K562 (cell line): ENCODE results near the gene SRRM4. TPM values are rescaled to one million over a fixed set of nuclear protein-coding genes. Genes with fewer than 3 reads are reported as not detected.

Experiments used
- ATAC-seq: fragments of 200-7000 bp; cut with Tn5 transposase; 3 replicates; pipeline ENCODE4 v1.9.1; 2020; ENCODE audit warnings: moderate library complexity
- BruUV-seq: library from RNA; stranded (reverse); fragments of 400-500 nt; replicated peaks from 2 replicates; lab custom pipeline; 2021; lab: Mats Ljungman, UMichigan
- CTCF ChIA-PET: fragments of 300-600 bp; formaldehyde crosslinking; extraction: SDS; loops from one replicate; lab custom pipeline; 2021; ENCODE audit warnings: low intra/inter-chr PET ratio; lab: Yijun Ruan, JAX
- POLR2A ChIA-PET: fragments of 300-600, 350-650 bp; sonication (Branson Sonifier 250); formaldehyde crosslinking; extraction: SDS; loops from one replicate; lab custom pipeline; 2021; ENCODE audit warnings: antibody characterized with exemption, inconsistent platforms; lab: Yijun Ruan, JAX
- DNase-seq, 4 experiments: peaks; one replicate each; pipeline versions ENCODE4 v3.0.0 to v3.0.0-alpha.2; 2011 to 2018; ENCODE audit warnings: low spot score in 3 of 4, mixed read lengths in 3 of 4; ENCODE audit errors: extremely low read depth in 1 of 4
- FAIRE-seq: peaks from 2 replicates; lab custom pipeline; 2011; peaks lifted over from hg19 to GRCh38; lab: Jason Lieb, UNC
- H2AFZ ChIP-seq: 2 replicates; pipeline ENCODE4 v1.6.0; 2011; ENCODE audit warnings: low read depth, low read length, control low read depth, inconsistent platforms
- H3K27ac ChIP-seq: fragments of 200-600 bp; 3 replicates; pipeline ENCODE4 v1.8.0; 2011; ENCODE audit warnings: low read depth, mild to moderate bottlenecking, control low read depth, inconsistent platforms, low read length, moderate library complexity, mixed read lengths; ENCODE audit errors: extremely low read depth
- H3K27me3 ChIP-seq, 2 experiments: fragments of 300-600 bp in 1 of 2; 2 replicates in 1 of 2; 3 replicates in 1 of 2; pipeline versions ENCODE4 v1.6.0 to v1.8.0; 2011; ENCODE audit warnings: inconsistent platforms in 2 of 2, low read length in 2 of 2, mild to moderate bottlenecking in 1 of 2, mixed read lengths in 1 of 2, moderate library complexity in 1 of 2; ENCODE audit not compliant: control insufficient read depth in 2 of 2, insufficient read depth in 2 of 2
- H3K36me3 ChIP-seq: fragments of 300-600 bp; 3 replicates; pipeline ENCODE4 v1.8.0; 2011; ENCODE audit warnings: mild to moderate bottlenecking, low read length, inconsistent platforms; ENCODE audit not compliant: control insufficient read depth, insufficient read depth
- H3K4me1 ChIP-seq, 2 experiments: fragments of 200-600 bp in 1 of 2; replicated peaks in 1 of 2; 2 replicates in 1 of 2; 3 replicates in 1 of 2; pipeline versions ENCODE4 v1.5.1 to v1.8.0; 2011; ENCODE audit warnings: inconsistent platforms in 2 of 2, low read length in 2 of 2, mild to moderate bottlenecking in 1 of 2, mixed read lengths in 1 of 2, moderate library complexity in 1 of 2; ENCODE audit not compliant: control insufficient read depth in 2 of 2, insufficient read depth in 2 of 2
- H3K4me2 ChIP-seq: 2 replicates; pipeline ENCODE4 v1.6.1; 2011; ENCODE audit warnings: low read length, control low read depth, inconsistent platforms, mixed read lengths; ENCODE audit not compliant: insufficient read depth
- H3K4me3 ChIP-seq: fragments of 200-600 bp; sonication (generic), shearing (Covaris generic); 2 replicates; pipeline ENCODE4 v1.5.1; 2016; ENCODE audit warnings: control low read depth, inconsistent platforms
- H3K79me2 ChIP-seq: fragments of 200-600 bp; 3 replicates; pipeline ENCODE4 v1.8.0; 2011; ENCODE audit warnings: low read length, inconsistent platforms; ENCODE audit not compliant: control insufficient read depth, insufficient read depth
- H3K9ac ChIP-seq, 2 experiments: 2 replicates each; pipeline versions ENCODE4 v1.6.0 to v1.6.1; 2011; ENCODE audit warnings: low read depth in 2 of 2, low read length in 2 of 2, control low read depth in 1 of 2, inconsistent platforms in 1 of 2, mild to moderate bottlenecking in 1 of 2, mixed read lengths in 1 of 2; ENCODE audit not compliant: insufficient read depth in 1 of 2
- H3K9me1 ChIP-seq: one replicate; pipeline ENCODE4 v1.6.0; 2011; ENCODE audit warnings: inconsistent platforms, mild to moderate bottlenecking, low read length, moderate library complexity; ENCODE audit not compliant: control insufficient read depth, insufficient read depth
- H3K9me3 ChIP-seq: replicated peaks from 2 replicates; pipeline ENCODE4 v1.5.1; 2011; ENCODE audit warnings: low read depth, low read length, inconsistent platforms; ENCODE audit not compliant: control insufficient read depth, insufficient read depth
- H4K20me1 ChIP-seq: replicated peaks from 2 replicates; pipeline ENCODE4 v1.6.1; 2011; ENCODE audit warnings: low read length, inconsistent platforms, mixed read lengths; ENCODE audit not compliant: control insufficient read depth, insufficient read depth
- ARID1B ChIP-seq: fragments of 450-650 bp; IDR thresholded peaks from 2 replicates; pipeline ENCODE4 v1.6.1; 2016; ENCODE audit warnings: antibody characterized with exemption, mild to moderate bottlenecking, inconsistent platforms
- CCAR2 ChIP-seq: fragments of 200-400 bp; formaldehyde crosslinking; IDR thresholded peaks from 2 replicates; pipeline ENCODE4 v1.6.1; 2017; ENCODE audit warnings: mild to moderate bottlenecking, low read depth, low read length
- CTCF ChIP-seq, 3 experiments: IDR thresholded peaks in 2 of 3; conservative IDR thresholded peaks in 1 of 3; 2 replicates each; pipeline ENCODE4 v1.5.1; 2011 to 2012; ENCODE audit warnings: low read length in 3 of 3, mild to moderate bottlenecking in 3 of 3, control low read depth in 2 of 3, improper control_type of control experiment in 1 of 3, inconsistent platforms in 1 of 3, low read depth in 1 of 3, mixed read lengths in 1 of 3, moderate library complexity in 1 of 3; ENCODE audit not compliant: insufficient read depth in 2 of 3
- ESRRA ChIP-seq: fragments of 450-650 bp; IDR thresholded peaks from 2 replicates; pipeline ENCODE4 v1.6.1; 2014; ENCODE audit warnings: low read depth, mild to moderate bottlenecking, moderate library complexity, borderline replicate concordance
- RFX7 ChIP-seq: fragments of 250-450 bp; sonication (Bioruptor Pico); IDR thresholded peaks from 2 replicates; pipeline ENCODE4 v1.5.1; 2021; ENCODE audit warnings: mild to moderate bottlenecking
- ZFP1 ChIP-seq: fragments of 450-650 bp; formaldehyde crosslinking; IDR thresholded peaks from 2 replicates; pipeline ENCODE4 v1.4.0; 2020; ENCODE audit warnings: mild to moderate bottlenecking, mixed read lengths
- ZKSCAN8 ChIP-seq: fragments of 200-800 bp; sonication (Bioruptor generic); IDR thresholded peaks from 2 replicates; pipeline ENCODE4 v1.6.1; 2016; ENCODE audit warnings: missing genetic modification characterization, missing compliant biosample characterization
- ZNF316 ChIP-seq: fragments of 450-650 bp; IDR thresholded peaks from 2 replicates; pipeline ENCODE4 v1.6.1; 2016
- ZNF668 ChIP-seq: fragments of 250-450 bp; sonication (Bioruptor Pico); IDR thresholded peaks from 2 replicates; pipeline ENCODE4 v1.8.0; 2022; ENCODE audit warnings: mild to moderate bottlenecking, inconsistent platforms
- WGBS: fragments of 100-300 bp; shearing (Covaris generic); methylation state at CpG from one replicate; pipeline ENCODE4 v1.1.6; 2016; ENCODE audit warnings: low coverage, mixed read lengths; ENCODE audit not compliant: insufficient coverage; ENCODE audit errors: missing lambda C conversion rate; 5-methylcytosine and 5-hydroxymethylcytosine counted together
- in situ Hi-C: fragments of 300-500 bp; cut with MboI; formaldehyde crosslinking; loops from 4 replicates; pipeline ENCODE4 v1.15.0; 2018; ENCODE audit warnings: inconsistent platforms, mixed read lengths
- intact Hi-C: fragments of 100-400 bp; cut with micrococcal nuclease; formaldehyde crosslinking; loops from 2 replicates; pipeline ENCODE4 v1.14.2; 2022
- polyA plus RNA-seq, 8 experiments: library from polyadenylated mRNA; depleted of rRNA in 4 of 8; stranded (reverse) in 5 of 8; unstranded in 3 of 8; fragments of >200 nt; fragmentation: Nextera tagmentation in 2 of 8; fragmentation: Illumina TruSeq in 1 of 8; extraction: Ambion mirVana in 2 of 8; extraction: Trizol in 1 of 8; gene quantifications; 2 replicates each; pipeline versions ENCODE4 v1.2.1 to v1.2.3, GENCODE V29; 2011 to 2014; ENCODE audit warnings: inconsistent platforms in 1 of 8, missing spikeins in 1 of 8
- total RNA-seq, 7 experiments: library from RNA; depleted of rRNA in 6 of 7; stranded (reverse); fragments of >200 nt in 6 of 7; fragmentation: Illumina TruSeq in 2 of 7; extraction: Trizol in 2 of 7; gene quantifications; 2 replicates each; pipeline versions ENCODE4 v1.2.1 to v1.2.3, GENCODE V29; 2011 to 2021; ENCODE audit warnings: low replicate concordance in 1 of 7
- TF ChIP-seq, protein P1 (sequence below), 2 experiments: fragments of 450-650 bp; formaldehyde crosslinking in 1 of 2; IDR thresholded peaks; 2 replicates each; pipeline versions ENCODE4 v1.4.0 to v1.6.1; 2014 to 2020; ENCODE audit warnings: mild to moderate bottlenecking in 2 of 2, borderline replicate concordance in 1 of 2, low read depth in 1 of 2

Gene SRRM4
- total and polyA plus RNA-seq, 9 of the 15 experiments (the other 6 are each of a cell fraction or from before 2014, with no cell fraction given): not detected

DNA sequence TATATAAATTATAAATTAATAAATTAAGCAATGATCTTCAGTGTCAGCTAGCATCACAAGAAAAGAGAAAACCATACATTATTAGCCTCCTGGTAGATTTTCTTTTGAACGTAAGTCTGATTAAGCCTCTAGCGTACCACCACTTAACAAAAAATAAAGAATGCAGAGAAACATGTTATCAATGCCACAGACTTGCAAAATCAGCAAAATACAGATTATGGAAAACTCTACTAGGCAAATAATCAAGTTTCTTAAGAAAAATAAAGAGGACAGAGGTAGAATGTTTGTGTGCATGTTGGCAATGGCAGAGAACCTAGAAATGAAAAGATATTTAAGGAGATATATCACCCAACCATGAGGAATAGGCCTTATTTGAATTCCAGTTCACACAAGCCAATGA, 8.4 kb upstream of the SRRM4 start (continued):
- TF ChIP-seq CCAR2 (no peak), ZNF316 (peak; percentile 20; the same call in 1 of the 2 replicates)

- no peaks in the 10 kb centered on the region for H3K79me2 ChIP-seq
- ChIA-PET POLR2A (no interaction called here), CTCF (interaction anchor here (1.2 kb wide), 1 partner anchor 433 kb away, joined by 8 read pairs; no protein-coding TSS in a partner anchor)
- no peaks in the 10 kb centered on the region for H3K36me3 ChIP-seq
- H3K9me3 ChIP-seq: no peaks in the 10 kb centered on the region
- no peak overlapping the region for H3K4me2 ChIP-seq
- ATAC-seq: peak; percentile 92
- 3% methylated on average over 14 of the region's 17 CpGs for WGBS
- no TSS peak for BruUV-seq
- no peaks in the 10 kb centered on the region; a peak in 1 of 5 replicates for H3K27me3 ChIP-seq
- H3K9me1 ChIP-seq: no peaks in the 10 kb centered on the region
- intact Hi-C loops: no loop called here
- peaks cover 0 to 5% of the 10 kb centered on the region in 2 experiments; a peak in 2 of 5 replicates for H3K4me1 ChIP-seq
- no peaks in the 10 kb centered on the region for H4K20me1 ChIP-seq
- in situ Hi-C loops: no loop called here
- peak; percentile 72 to 76 (median 74) for DNase-seq
- no peak overlapping the region for H3K9ac ChIP-seq
- no peak overlapping the region for H3K27ac ChIP-seq
- FAIRE-seq: peak; percentile 69
- H3K4me3 ChIP-seq: no peak overlapping the region
- H2AFZ ChIP-seq: no peak overlapping the region
- TF ChIP-seq ESRRA: no peak
- no peak for TF ChIP-seq ZNF668
- TF ChIP-seq ARID1B: no peak
- TF ChIP-seq CTCF (IDR thresholded peaks at IDR 0.05 in 2 of 3, conservative IDR thresholded peaks at IDR 0.05 in 1 of 3; ENCODE audit: insufficient read depth in 2 of 3, low read depth in 1 of 3, low read length in 3 of 3): peak; percentile 79 to 85 (median 80)
- TF ChIP-seq, protein P1, sequence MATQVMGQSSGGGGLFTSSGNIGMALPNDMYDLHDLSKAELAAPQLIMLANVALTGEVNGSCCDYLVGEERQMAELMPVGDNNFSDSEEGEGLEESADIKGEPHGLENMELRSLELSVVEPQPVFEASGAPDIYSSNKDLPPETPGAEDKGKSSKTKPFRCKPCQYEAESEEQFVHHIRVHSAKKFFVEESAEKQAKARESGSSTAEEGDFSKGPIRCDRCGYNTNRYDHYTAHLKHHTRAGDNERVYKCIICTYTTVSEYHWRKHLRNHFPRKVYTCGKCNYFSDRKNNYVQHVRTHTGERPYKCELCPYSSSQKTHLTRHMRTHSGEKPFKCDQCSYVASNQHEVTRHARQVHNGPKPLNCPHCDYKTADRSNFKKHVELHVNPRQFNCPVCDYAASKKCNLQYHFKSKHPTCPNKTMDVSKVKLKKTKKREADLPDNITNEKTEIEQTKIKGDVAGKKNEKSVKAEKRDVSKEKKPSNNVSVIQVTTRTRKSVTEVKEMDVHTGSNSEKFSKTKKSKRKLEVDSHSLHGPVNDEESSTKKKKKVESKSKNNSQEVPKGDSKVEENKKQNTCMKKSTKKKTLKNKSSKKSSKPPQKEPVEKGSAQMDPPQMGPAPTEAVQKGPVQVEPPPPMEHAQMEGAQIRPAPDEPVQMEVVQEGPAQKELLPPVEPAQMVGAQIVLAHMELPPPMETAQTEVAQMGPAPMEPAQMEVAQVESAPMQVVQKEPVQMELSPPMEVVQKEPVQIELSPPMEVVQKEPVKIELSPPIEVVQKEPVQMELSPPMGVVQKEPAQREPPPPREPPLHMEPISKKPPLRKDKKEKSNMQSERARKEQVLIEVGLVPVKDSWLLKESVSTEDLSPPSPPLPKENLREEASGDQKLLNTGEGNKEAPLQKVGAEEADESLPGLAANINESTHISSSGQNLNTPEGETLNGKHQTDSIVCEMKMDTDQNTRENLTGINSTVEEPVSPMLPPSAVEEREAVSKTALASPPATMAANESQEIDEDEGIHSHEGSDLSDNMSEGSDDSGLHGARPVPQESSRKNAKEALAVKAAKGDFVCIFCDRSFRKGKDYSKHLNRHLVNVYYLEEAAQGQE (IDR thresholded peaks at IDR 0.05; ENCODE audit: borderline replicate concordance): peak; percentile 54; the same call in 1 of the 2 replicates
- TF ChIP-seq, protein P1 (CRISPR knock-in tag; IDR thresholded peaks at IDR 0.05; ENCODE audit: low read depth): 0 out of 2 replicates have a peak, but pooled peaks have one; percentile 37
- TF ChIP-seq ZKSCAN8 (CRISPR knock-in tag): no peak
- TF ChIP-seq RFX7 (CRISPR knock-in tag): no peak
- no peak for TF ChIP-seq ZFP1 (CRISPR knock-in tag)
Observed at GRCh38 chr12:118979763-118980406, 1.5 kb upstream of the SRRM4 start.
